ENCODE data around the gene LPIN1.
"Not testable (repeated sequence)": the region's sequence is repeated elsewhere in the genome, so short reads cannot be mapped to it uniquely, and the experiment has no call there.

Gene LPIN1

DNA sequence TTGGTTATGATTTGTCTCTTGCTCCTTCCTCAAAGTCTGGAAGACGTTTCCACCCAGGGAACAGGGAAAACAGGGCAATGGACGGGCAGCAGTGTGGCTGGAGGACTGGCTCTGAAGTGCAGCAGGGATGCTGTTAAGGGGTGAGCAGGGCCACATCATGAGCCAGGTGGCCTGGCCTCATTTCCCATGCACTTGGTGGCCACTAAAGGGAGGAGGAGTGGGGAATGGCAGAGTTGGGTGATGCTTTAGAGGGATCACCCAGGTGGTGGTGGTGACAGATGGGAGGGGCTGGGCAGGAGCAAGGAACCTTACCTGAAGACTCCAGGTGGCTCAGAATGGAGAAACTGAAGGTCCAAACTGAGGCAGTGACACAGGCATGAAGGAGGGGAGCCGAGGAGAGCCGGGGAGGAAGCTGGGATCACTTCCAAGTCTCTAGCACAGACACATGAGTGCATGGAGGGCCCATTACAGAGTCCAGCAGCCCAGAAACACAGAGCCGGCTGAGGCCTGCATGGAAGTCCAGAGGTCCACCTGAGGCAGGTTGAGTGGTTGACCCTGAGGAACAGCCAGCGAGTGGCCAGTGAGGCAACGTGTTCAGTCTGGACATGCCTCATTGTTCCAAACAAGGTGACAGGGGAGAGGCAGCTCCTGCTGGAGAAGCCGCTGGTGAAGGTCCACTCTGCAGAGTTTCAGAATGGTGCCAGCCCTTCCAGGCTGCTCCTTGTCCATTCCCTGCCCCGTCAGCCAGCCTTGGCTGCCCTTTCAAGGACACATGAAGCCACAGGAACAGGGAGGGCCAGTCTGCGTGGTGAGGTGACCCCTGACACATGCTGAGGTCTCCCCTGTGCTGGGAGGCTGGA is 91.7 kb downstream of the LPIN1 start:
- no peak for DNase-seq

DNA sequence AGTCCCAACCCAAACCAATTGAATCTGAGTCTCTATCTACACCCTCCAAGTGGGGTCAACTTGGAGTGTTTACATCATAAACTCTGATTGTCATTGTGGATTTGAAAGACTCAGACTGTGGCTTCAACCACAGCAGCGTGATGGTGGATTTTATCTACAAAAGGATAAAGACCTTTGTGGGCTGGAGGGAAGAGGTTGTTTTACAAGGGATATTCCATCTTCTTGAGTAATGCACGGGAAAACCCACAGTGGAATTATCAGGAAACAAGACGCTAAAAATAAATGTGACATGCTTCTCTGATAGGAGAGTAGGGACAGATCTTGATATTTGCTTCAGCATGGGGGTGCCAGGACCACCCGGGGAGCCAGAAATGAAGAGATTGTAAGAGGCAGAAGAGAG is 93.5 kb downstream of the LPIN1 start:
- peak; percentile 45 to 49 (median 48) for DNase-seq

DNA sequence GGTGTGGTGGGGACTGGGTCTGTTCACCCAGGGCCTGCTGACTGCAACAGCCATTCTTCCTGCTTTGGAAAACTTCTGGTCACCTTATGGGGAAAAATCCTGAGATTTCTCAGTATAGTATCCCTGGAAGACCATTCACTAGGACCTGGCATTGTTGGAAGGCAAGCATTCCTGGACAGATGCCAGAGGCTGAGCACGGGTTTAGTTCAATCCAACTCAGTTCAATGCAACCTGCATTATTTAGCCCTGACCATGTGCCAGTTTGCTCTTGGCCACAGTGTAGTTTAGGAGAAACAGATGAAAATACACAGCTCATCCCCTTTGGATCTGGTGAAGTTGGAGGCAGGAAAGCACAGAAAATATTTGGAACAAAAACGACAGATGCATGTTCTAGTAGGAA is 95.9 kb downstream of the LPIN1 start:
- no peak for DNase-seq

DNA sequence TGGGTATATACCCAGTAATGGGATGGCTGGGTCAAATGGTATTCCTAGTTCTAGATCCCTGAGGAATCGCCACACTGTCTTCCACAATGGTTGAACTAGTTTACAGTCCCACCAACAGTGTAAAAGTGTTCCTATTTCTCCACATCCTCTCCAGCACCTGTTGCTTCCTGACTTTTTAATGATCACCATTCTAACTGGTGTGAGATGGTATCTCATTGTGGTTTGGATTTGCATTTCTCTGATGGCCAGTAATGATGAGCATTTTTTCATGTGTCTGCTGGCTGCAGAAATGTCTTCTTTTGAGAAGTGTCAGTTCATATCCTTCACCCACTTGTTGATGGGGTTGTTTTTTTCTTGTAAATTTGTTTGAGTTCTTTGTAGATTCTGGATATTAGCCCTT is 98.4 kb downstream of the LPIN1 start:
- DNase-seq, result not testable (repeated sequence)

DNA sequence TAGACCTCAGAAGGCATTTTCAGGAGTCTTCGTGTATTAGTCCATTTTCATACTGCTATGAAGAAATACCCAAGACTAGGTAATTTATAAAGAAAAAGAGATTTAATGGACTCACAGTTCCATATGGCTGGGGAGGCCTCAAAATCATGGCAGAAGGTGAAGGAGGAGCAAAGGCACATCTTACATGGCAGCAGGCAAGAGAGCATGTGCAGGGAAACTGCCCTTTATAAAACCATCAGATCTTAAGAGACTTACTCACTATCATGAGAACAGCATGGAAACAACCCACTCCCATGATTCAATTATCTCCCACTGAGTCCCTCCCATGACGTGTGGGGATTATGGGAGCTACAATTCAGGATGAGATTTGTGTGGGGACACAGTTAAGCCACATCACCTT is 101.5 kb downstream of the LPIN1 start:
- DNase-seq, result not testable (repeated sequence)

DNA sequence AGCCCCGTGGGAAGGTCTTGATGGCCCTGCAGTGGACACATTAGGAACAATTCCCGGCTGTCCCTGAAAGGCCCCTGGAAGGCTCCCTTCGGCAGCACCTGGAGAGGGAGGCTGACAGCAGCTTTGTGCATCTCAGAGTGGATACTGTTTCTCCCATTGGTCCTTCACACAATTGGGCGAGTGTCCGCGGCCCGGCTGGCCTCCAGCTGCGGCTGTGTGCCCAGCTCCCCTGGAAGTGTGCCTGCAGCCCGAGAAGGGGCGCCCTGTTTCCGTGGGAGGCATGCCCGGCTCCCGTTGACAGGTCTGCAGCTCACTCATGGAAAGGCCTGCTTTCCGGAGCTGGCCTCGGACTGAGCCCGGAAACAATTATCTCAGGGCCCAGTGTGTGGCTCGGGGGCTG is 103.7 kb downstream of the LPIN1 start:
- DNase-seq, result no peak

GRCh38 chr2:11852526-11853196 is 106.2 kb downstream of the LPIN1 start:
- DNase-seq, result peak; percentile 20 to 36 (median 33)

DNA sequence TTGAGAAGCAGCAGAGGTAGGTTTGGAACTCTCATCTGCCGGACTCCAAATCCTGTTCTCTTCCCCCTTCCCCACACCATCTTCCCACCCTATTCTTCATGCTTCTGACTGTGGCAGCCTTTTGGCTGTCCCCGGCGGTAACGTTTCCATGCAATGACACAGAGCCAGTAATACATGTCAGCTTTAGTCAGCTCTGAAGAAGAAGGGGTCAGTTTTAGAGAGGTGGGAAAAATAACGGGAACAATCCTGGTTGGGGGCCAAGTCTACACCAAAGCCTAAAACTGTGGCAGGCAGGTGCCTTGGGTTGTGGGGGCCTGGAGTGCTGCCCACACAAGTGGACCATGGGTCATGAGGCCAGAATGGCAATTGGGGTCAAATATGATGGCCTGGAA is 106.8 kb downstream of the LPIN1 start:
- DNase-seq, result no peak

DNA sequence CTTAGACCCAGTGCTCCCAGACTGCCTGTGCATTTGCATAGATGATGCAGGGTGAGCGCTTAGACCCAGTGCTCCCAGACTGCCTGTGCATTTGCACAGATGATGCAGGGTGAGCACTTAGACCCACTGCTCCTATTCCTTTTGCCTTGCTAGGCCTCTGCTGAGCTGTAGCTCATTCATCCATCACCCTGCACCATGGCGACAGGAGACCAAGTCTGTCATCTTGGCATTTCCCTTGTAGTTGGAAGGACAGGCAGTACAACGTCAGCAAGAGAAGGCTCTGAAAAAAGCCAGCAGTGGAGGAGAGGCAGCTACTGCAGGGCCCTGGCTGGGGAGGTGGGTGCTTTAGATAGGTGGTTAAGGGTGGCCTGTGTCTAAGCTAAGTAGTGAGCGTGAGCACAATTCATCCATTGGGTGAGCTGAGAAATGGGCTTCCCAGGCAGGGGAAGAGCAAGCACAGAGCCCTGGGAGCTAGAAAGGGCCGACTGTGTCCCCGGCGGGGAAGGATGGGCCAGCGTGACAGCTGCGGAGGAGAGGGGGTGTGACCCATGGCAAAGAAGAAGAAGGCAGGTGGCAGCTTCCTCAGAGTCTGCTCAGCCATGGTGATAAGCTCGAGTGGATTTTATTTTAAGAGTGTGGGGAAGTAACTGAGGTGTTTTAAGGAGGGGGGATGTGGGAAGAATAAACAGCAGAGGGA is 108.8 kb downstream of the LPIN1 start:
- no peak for DNase-seq

DNA sequence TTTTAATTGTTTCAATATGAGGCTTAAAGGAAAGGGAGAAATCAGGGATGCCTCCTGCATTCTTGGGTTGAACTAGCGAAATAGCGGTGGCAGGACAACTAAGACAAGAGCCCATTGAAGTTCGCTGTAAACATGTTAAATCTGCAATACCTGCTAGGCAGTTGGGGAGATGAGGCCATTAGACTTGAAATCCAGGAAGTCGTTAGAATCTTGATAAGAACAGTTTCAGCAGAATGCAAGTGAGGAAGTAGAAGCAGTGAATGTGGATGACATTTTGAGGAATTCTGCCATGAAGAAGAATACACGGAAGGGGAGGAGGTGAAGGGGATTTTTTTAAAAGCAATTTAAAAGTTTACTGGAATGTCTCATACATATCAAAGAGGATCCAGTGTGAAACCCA is 109.7 kb downstream of the LPIN1 start:
- peak; percentile 24 to 48 (median 41) for DNase-seq

- peak; percentile 44 to 49 (median 46) for DNase-seq
These were observed 112.5 kb downstream of the LPIN1 start for GRCh38 chr2:11858883-11859282.

DNA sequence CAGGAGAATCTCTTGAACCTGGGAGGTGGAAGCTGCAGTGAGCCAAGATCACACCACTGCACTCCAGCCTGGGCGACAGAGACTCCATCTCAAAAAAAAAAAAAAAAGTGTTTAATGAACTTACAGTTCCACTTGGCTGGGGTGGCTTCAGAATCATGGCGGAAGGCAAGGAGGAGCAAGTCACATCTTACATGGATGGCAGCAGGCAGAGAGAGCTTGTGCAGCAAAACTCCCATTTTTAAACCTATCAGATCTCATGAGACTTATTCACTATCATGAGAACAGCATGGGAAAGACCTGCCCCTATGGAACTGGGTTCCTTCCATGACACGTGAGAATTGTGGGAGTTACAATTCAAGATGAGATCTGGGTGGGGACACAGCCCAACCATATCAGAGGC is 113.5 kb downstream of the LPIN1 start:
- not testable (repeated sequence) for DNase-seq

DNA sequence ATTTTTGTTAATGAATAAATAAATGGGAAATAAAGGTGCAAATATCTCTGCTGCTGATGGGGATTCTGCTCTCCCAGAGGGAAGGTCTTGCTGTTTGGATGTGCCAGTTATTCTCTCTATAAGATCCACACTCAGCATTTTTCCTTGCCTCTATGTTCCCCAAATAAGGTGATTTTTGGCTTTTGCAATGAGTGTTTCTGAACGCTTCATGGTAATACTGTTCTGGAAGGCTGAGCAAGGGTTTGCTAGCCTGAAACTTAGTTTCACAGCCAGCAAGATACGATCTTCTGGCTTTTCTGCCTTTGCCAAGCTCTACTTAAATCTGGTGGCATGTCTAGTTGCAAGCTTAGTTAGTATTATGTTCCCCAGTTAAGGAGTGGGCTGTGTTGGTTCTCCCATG is 114.6 kb downstream of the LPIN1 start:
- DNase-seq, result no peak

DNA sequence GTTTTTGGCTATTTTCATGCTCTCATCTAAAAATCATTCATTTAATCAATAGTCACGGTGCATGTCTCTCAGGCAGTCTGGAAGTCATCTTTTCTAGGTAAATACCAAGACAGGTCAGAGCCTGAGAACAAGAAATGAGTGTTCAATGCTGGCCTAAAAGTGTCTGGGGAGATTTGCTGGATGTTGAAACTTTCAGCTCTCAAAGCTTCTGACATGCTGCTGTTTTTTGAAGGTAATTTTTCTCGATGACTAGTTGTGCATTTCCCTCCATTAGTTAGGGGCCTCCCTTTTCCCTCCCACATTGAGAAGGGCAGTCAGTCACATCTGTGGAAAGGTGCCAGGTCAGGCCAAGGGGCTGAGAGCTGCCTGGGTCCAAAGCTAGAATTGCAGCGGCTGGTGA is 115.6 kb downstream of the LPIN1 start:
- no peak for DNase-seq

- no peak for DNase-seq
These were observed 116.7 kb downstream of the LPIN1 start for GRCh38 chr2:11863103-11863502.

DNA sequence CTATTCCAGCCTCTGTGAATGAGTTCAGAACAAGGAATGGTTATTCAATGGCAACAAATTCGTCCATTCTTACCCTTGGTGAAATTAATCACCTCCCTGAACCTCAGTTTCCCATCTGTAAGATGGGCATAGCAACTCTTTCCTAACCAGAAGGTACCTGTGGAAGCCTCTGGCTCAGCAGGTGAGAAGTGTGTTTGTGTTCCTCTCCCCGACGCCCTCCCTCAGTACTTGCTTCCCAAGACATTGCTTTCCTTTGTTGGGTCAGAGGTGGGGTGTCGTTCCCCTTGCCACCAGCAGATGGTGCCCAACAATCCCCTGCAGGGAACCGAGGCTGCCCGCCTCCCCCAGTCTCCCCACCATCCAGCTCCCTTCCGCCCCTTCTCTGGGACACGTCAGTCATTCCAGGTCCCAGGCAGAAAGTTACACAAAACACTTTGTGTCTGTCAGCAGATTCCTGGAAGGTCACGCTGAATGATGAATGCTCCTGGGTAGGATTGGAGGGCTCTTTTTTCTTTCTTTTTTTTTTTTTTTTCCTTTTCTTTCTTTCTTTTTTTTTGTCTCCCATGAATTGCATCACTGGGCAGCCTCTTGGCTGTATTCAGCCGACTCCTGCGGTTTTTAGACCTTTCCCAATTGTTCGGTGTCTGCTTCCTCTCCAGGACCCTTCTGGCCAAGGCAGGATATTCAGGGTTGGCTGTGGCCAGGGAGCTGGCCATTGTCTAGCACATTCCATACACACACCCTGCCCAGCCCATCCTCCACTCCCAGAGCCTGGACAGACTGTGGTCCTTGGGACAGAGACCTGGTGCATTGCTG is 117.3 kb downstream of the LPIN1 start:
- DNase-seq, result peak; percentile 76 to 85 (median 78)

GRCh38 chr2:11864724-11865123 is 118.3 kb downstream of the LPIN1 start:
- no peak for DNase-seq

DNA sequence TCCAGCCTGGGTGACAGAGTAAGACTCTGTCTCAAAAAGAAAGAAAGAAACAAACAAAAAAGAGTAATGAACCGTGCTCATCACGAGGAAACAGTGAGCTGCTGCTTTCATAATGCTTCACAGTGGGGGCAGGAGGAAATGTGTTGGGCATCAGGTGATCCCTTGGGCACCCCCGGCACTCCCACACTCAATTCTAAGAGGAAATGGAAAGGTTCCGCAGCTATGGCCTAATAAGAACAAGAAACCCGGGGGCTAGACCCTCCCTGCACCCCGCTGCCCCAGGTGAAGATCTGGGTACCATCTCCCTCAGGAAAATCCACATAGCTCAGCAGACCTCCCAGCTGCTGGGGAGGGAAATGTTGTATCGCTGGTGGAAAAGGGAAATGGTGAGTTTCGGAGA is 118.9 kb downstream of the LPIN1 start:
- peak; percentile 30 to 42 (median 34) for DNase-seq

DNA sequence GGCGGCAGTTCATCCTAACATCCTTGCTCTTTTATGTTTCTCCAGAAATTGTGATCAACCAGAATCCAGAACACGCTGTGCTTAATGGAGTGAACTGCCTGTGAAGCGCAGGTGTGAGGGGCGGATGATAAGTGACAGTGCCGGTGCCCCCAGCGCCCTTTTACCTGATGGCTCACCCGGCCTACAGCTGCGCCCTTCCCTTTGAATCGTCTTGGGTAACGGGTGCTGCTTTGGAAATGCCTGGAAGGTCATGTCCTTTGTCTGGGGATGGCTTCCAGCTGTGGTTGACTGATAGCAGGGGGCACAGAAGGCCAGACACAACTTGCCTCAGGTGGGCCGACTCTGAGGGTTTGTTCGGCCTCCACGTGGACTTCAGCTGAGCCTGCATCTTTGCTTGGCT is 119.4 kb downstream of the LPIN1 start:
- no peak for DNase-seq

DNA sequence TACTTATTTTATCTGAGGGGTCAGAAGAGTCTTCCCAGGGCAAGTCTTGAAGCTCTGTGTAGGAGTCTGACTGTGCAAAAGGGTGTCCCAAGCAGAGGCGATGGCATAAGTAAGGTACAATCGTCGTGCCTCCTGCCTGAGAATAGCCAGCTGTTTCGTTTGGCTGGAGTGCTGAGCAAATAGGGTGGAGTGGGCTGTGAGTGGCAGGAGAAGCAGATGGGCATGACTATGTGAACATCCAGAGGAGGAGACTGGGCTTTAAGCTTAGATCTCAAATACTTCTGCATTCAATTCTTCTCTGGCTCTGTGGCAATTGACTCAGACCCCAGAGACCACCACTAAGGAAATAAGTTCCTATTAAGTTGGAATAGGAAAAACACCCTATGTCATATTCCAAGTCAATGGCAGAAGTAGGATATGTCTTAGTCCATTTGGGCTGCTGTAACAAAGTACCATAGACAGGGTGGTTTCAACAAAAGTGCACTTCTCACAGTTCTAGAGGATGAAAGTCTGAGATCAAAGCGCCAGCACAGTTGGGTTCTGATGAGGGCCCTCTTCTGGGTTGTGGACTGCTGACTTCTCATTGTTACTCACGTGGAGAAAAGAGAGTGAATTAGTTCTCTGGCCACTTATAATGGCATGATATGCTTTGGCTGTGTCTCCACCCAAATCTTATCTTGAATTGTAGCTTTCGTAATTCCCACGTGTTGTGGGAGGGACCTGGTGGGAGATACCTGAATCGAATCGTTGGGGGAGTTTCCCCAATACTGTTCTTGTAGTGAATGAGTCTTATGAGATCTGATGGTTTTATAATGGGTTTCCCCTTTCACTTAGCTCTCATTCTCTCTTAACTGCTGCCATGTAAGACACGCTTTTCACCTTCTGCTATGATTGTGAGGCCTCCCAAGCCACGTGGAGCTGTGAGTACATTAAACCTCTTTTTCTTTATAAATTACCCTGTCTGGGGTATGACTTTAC is 120.2 kb downstream of the LPIN1 start:
- DNase-seq, result no peak

GRCh38 chr2:11867926-11868325 is 121.5 kb downstream of the LPIN1 start:
- DNase-seq, result no peak

Measured in suppressor macrophage treated with lipopolysaccharide for 1 hour (primary cell).